ENCODE results near the gene PRR33.

PRR33 gene

DNA sequence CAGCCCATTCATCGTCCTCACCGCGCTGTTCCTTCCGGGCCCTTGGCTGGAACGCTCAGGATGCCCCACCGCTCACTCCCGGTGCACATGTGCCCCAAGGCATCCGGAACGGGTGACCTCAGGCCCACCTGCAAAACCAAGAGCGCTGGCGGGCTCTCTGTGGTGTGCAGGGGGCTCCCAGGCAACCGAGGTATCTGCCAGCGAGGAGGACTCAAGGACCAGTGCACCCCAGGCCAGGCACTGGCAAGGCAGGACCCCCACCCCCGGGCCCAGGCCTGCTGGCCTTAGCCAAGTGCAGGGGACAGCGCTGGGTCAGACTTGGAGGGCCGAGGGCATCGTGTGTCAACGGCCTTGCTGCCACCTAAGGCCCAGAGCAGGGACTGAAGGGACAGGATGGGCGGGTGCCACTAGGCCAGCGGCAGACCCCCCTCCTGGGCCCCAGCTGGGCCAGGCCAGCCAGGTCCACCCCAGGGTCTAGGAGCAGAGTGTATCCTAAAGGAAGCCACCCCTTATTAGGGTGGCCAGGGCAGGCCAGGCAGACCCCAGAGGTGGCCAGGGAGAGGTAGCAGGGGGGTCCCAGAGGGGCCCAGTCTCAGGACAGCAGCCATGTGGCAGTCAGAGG is 36.3 kb upstream of the PRR33 start:
- no peak for DNase-seq

DNA sequence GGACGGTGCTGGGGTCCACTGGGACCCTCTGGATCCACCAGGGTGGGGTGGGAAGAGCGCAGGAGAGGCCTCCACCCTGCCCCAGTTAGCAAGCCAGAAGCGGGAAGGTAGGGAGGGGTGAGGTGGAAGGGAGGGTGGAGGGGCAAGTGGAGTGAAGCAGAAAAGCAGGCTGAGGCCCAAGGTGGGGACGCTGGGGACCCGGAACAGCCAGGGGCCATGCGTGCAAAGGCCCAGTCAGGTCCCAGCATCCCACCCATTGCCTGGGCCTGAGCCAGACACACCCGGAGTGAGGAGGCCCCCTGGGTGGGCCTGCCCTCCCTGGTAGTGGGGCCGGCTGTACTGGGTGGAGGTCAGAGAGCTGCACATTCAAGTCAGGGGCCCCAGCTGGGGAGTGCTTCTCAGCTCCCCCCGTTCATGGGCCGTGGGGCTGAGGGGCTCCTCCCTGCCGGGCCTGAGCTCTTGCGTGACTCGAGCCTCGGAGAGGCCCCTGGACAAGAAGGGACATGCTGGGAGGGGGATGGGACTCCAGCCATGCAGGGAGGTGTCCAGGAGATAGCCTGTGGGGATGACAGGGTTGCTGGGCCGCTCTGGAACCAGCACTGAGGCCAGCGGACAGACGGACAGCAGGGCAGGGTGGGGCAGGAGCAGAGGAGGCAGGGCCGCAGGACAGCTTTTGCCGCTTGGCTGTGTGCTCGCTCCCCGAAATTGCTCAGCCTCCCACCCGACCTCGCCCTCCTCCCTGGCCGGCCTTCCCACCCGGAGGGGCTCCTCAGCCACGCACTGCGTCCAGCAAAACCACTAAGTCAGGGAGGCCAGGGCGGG is 35.5 kb upstream of the PRR33 start:
- no peak for DNase-seq

DNA sequence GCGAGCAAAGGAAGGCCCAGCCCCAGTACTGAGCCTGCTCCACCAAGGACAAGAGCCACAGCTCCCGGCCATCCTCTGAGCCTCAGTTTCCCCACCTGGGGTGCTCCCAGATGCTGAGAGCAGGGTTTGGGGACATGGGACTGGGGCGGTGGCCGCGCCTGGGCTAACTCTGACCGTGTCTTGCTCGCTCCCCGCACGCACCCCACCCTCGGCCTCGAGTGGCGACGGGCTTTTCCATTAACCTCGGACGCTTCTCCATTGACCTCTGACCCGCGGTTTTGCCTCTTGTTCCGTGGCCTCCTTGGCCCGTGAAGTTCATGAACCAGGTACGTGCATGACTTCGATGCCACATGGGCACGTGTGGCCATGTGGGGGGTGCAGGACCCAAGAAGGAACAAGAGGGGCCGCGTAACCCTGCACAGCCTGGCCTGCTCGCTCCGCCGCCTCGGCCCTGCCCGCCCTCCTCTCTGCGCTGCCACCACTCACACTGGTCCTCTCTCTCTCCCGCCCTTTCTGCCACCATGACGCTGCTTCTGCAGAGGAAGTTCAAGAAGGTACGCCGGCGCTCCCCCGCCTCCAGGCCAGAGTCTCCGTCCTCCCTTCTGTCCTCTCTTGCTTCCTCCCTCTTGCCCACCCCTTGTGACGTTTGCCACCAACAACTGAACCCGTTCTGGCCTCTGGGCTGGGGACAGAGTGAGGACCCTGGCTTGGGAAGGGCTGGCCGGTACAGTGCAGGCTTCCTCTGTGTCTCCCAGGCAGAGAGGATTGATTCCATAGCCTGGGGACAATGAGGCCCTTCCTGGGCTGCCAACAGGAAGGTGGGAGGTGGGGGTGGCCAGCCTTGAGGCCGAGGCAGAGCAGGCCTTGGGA is 34.7 kb upstream of the PRR33 start:
- no peak for DNase-seq

GRCh38 chr11:1925373-1926155 is 33.9 kb upstream of the PRR33 start:
- no peak for DNase-seq

- DNase-seq, result no peak
Observed at GRCh38 chr11:1924646-1925372, 33.1 kb upstream of the PRR33 start.

- DNase-seq, result no peak
Observed at GRCh38 chr11:1924181-1924580, 32.5 kb upstream of the PRR33 start.

DNA sequence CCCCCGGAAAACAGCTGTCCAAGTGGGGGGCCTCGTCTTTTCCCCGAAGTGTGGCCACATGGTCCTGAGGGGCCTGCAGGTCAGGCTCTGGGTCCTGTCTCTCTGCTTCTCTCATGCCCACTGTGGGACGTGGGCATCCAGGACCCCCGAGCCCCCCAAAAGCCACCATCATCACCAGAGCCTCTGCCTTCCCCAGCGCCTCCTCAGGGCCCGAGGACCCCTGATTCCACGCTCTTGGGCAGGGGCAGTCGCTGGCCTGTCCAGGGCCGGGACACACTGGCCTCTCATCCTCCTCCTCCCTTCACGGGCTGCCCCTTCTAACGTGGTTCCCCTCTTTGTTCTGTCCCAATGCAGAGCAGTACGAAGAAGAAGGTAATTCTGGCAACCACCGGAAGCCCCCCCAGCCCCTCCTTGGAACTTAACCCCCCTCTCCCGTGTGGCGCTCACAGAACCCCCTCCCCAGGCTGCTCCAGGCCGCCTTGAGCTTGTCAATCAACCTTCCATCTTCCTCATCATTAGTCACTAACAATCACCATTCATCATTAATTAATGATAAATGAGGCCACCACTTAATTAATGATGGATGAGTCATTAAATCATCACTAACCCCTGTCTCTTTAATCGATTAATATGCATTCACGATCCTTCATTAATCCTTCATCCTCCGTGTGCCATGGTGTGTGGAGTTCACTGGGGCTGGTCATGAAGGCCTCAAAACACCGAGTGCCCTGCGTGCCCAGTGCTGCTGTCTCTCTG is 31.7 kb upstream of the PRR33 start:
- DNase-seq, result no peak

GRCh38 chr11:1922481-1923081 is 30.9 kb upstream of the PRR33 start:
- DNase-seq, result no peak

- no peak for DNase-seq
Observed at GRCh38 chr11:1921574-1922141, 30.0 kb upstream of the PRR33 start.

DNA sequence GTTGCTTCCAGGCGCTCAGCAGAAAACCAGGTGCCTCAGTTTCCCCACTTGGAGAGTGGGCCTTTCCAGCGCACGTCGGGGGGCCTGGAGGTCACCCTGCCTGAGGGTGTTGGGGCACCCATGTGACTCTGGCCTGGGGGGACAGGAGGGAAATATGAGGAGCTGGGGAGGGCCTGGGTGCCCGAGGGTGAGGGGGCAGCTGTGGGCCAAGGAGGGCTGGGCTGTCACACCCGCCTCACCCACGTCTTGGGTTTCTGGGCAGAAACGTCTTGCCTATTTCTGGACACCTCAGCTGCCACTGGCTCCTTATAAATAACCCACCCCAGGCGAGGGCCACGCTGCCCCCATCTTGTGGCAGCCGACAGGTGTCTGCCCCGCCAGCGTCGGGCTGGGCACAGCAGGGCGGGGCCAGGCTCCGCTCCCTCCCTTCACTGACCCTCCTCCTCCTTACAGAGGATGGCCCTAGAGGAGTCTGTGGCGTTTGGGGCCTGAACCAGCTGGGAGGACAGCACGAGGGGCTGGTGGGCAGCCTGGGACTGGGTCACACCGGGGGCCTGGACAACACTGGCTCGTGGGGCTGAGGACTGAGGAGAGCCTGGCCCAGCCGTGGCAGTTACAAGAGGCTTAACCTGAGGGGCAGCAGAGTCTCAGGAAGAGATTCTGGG is 29.3 kb upstream of the PRR33 start:
- no peak for DNase-seq

GRCh38 chr11:1920128-1920908 is 28.6 kb upstream of the PRR33 start:
- no peak for DNase-seq

GRCh38 chr11:1919391-1920127 is 27.9 kb upstream of the PRR33 start, which contains the start of gene TNNT3:
TSS of gene TNNT3 (plus strand) at chr11:1919703. CDS start at chr11:1922875, 3,172 bp downstream.
- DNase-seq, result no peak

GRCh38 chr11:1918436-1919315 is 27.0 kb upstream of the PRR33 start:
- DNase-seq, result no peak

GRCh38 chr11:1917523-1918435 is 26.1 kb upstream of the PRR33 start:
- no peak for DNase-seq

DNA sequence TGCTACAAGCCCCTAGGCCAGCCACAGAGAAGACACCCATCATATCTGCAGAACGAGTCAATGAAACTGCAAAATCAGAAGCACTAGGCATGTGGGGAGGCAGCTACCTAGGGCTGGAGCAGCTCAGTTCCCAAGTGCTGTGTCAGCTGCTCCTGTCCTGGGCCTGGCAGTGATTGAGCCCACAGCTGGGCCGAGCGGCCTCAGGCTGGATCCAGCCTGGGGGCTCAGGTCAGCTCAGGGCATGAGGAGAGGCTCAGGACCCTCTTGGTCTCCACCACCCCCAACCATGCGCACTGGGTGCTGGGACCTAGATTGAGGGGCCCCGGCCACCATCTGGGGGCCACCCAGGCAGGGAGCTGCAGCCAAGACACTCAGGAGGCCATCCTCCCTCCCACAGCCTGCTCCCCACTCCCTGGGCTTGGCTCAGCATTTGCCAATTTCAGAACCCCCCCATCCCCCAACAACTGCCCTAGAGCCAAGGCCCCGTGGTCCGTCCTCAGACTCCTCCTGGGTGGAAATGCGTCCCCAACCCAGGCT is 25.4 kb upstream of the PRR33 start:
- no peak for DNase-seq

Measured in SIG-M5 (cell line).